Activated CD8-positive, alpha-beta memory T cell treated with anti-CD3 and anti-CD28 coated beads for 36 hours (primary cell): ENCODE results near the gene CCDC97. TPM values are rescaled to one million over a fixed set of nuclear protein-coding genes. Genes with fewer than 3 reads are reported as not detected.

Experiments used
- CTCF ChIA-PET: fragments of 350-600 bp; sonication (Branson Sonifier 250); formaldehyde crosslinking; loops from one replicate; lab custom pipeline; 2021; ENCODE audit warnings: antibody characterized with exemption; lab: Charles Lee
- POLR2A ChIA-PET: fragments of 350-600 bp; sonication (Branson Sonifier 250); formaldehyde crosslinking; loops from one replicate; lab custom pipeline; 2021; ENCODE audit warnings: antibody characterized with exemption; lab: Charles Lee
- total RNA-seq, 2 experiments: library from RNA; stranded (reverse); gene quantifications; one replicate each; pipeline ENCODE4 v1.2.3, GENCODE V29; 2021

CCDC97 gene
- total RNA-seq, 2 experiments from 2014 or later = 22.9 to 25.1 TPM

GRCh38 chr19:41309180-41310032 is 566 bp upstream of the CCDC97 start:
- CTCF ChIA-PET = interaction anchor here (0.9 to 3.8 kb wide), 13 partner anchors 10 to 107 kb away, joined by 3 to 47 read pairs (median 6); partner anchors contain the start of gene HNRNPUL1
- POLR2A ChIA-PET = interaction anchor here (0.7 to 1.7 kb wide), 4 partner anchors 12 to 618 kb away, joined by 3 to 10 read pairs (median 4); no protein-coding TSS in a partner anchor

GRCh38 chr19:41311072-41311471 is 1.1 kb downstream of the CCDC97 start:
- CTCF ChIA-PET = interaction anchor here (1.2 to 3.6 kb wide), 3 partner anchors 11 to 108 kb away, joined by 3 to 47 read pairs (median 6); partner anchors contain the start of gene HNRNPUL1

GRCh38 chr19:41311613-41312012 is 1.6 kb downstream of the CCDC97 start:
- ChIA-PET CTCF (no interaction called here), POLR2A (interaction anchor here (1.4 kb wide), 1 partner anchor 48 kb away, joined by 4 read pairs; no protein-coding TSS in a partner anchor)

More at GRCh38 chr19:41311072-41311471, 1.1 kb downstream of the CCDC97 start:
- POLR2A ChIA-PET = interaction anchor here (1.2 to 1.4 kb wide), 2 partner anchors 13 to 48 kb away, joined by 3 to 4 read pairs; no protein-coding TSS in a partner anchor

- POLR2A ChIA-PET = interaction anchor here (1.0 to 1.2 kb wide), 2 partner anchors 11 to 23 kb away, joined by 3 to 8 read pairs; no protein-coding TSS in a partner anchor
- CTCF ChIA-PET = no interaction called here
Measured at GRCh38 chr19:41316306-41316920, 6.4 kb downstream of the CCDC97 start.

- CTCF ChIA-PET = interaction anchor here (0.5 kb wide), 1 partner anchor 1099 kb away, joined by 3 read pairs; no protein-coding TSS in a partner anchor
- POLR2A ChIA-PET = interaction anchor here (0.6 kb wide), 1 partner anchor 8 kb away, joined by 3 read pairs; no protein-coding TSS in a partner anchor
Measured at GRCh38 chr19:41318696-41319499, 8.9 kb downstream of the CCDC97 start.

GRCh38 chr19:41319500-41320184 is 9.7 kb downstream of the CCDC97 start:
- ChIA-PET CTCF (interaction anchor here (1.9 kb wide), 1 partner anchor 11 kb away, joined by 5 read pairs; no protein-coding TSS in a partner anchor), POLR2A (interaction anchor here (0.6 kb wide), 1 partner anchor 9 kb away, joined by 3 read pairs; no protein-coding TSS in a partner anchor)

- ChIA-PET CTCF (interaction anchor here (1.9 kb wide), 1 partner anchor 11 kb away, joined by 5 read pairs; no protein-coding TSS in a partner anchor), POLR2A (no interaction called here)
Measured at GRCh38 chr19:41320185-41320518, 10.2 kb downstream of the CCDC97 start.

- ChIA-PET POLR2A (interaction anchor here (0.5 kb wide), 1 partner anchor 49 kb away, joined by 5 read pairs; no protein-coding TSS in a partner anchor), CTCF (interaction anchor here (1.9 kb wide), 1 partner anchor 12 kb away, joined by 5 read pairs; no protein-coding TSS in a partner anchor)
Measured at GRCh38 chr19:41320568-41320967, 10.6 kb downstream of the CCDC97 start.

- ChIA-PET CTCF (interaction anchor here (0.9 to 1.9 kb wide), 3 partner anchors 12 to 33 kb away, joined by 3 to 5 read pairs (median 4); no protein-coding TSS in a partner anchor), POLR2A (interaction anchor here (0.8 kb wide), 1 partner anchor 117 kb away, joined by 19 read pairs; no protein-coding TSS in a partner anchor)
Measured at GRCh38 chr19:41321204-41321599, 11.2 kb downstream of the CCDC97 start.

GRCh38 chr19:41321600-41322270 is 11.8 kb downstream of the CCDC97 start:
- POLR2A ChIA-PET = interaction anchor here (0.6 to 0.8 kb wide), 2 partner anchors 11 to 117 kb away, joined by 3 to 19 read pairs; partner anchors contain the start of gene CCDC97
- CTCF ChIA-PET = interaction anchor here (0.8 to 1.1 kb wide), 4 partner anchors 17 to 117 kb away, joined by 3 to 4 read pairs (median 3); no protein-coding TSS in a partner anchor

- ChIA-PET CTCF (interaction anchor here (0.8 to 1.1 kb wide), 3 partner anchors 17 to 117 kb away, joined by 3 read pairs; no protein-coding TSS in a partner anchor), POLR2A (no interaction called here)
Measured at GRCh38 chr19:41322451-41322850, 12.5 kb downstream of the CCDC97 start.

- CTCF ChIA-PET = interaction anchor here (1.1 kb wide), 1 partner anchor 19 kb away, joined by 3 read pairs; no protein-coding TSS in a partner anchor
- POLR2A ChIA-PET = no interaction called here
Measured at GRCh38 chr19:41323023-41323422, 13.1 kb downstream of the CCDC97 start.

- CTCF ChIA-PET = no interaction called here
- POLR2A ChIA-PET = no interaction called here
Measured at GRCh38 chr19:41323430-41324125, 13.6 kb downstream of the CCDC97 start.

GRCh38 chr19:41324231-41324702 is 14.3 kb downstream of the CCDC97 start:
- ChIA-PET POLR2A (no interaction called here), CTCF (interaction anchor here (0.6 to 1.1 kb wide), 2 partner anchors 28 to 611 kb away, joined by 3 to 5 read pairs; no protein-coding TSS in a partner anchor)

GRCh38 chr19:41324921-41325639 is 15.1 kb downstream of the CCDC97 start:
- CTCF ChIA-PET = interaction anchor here (1.1 to 1.3 kb wide), 2 partner anchors 16 to 27 kb away, joined by 5 to 6 read pairs; no protein-coding TSS in a partner anchor
- POLR2A ChIA-PET = interaction anchor here (0.6 to 3.9 kb wide), 2 partner anchors 12 to 27 kb away, joined by 4 to 29 read pairs; no protein-coding TSS in a partner anchor
